ENCODE measurements around the gene ZAP70. TPM values are rescaled to one million over a fixed set of nuclear protein-coding genes. Genes with fewer than 3 reads are reported as not detected.

The ZAP70 gene
- total RNA-seq, 3 donors from 2014 or later = 156 to 194 (median 186) TPM

GRCh38 chr2:97779141-97779540 is 65.8 kb downstream of the ZAP70 start:
- ATAC-seq = no peak
- H3K36me3 Mint-ChIP-seq (ENCODE audit: insufficient read depth) = peaks cover 26% of the 10 kb centered on the region
- H3K9me3 Mint-ChIP-seq = no peaks in the 10 kb centered on the region
- peaks cover 3% of the 10 kb centered on the region for H3K4me1 Mint-ChIP-seq (ENCODE audit: low read depth)
- H3K4me3 Mint-ChIP-seq = no peak overlapping the region
- DNase-seq = no peak
- H3K27me3 Mint-ChIP-seq (ENCODE audit: low read depth) = no peaks in the 10 kb centered on the region

- no peak for DNase-seq
- no peak overlapping the region for H3K4me3 Mint-ChIP-seq
These were observed 68.6 kb downstream of the ZAP70 start for GRCh38 chr2:97781981-97782380.

GRCh38 chr2:97784953-97785352 is 71.6 kb downstream of the ZAP70 start:
- no peaks in the 10 kb centered on the region for H3K9me3 Mint-ChIP-seq
- no peak for DNase-seq
- H3K4me1 Mint-ChIP-seq (ENCODE audit: low read depth) = peaks cover 4% of the 10 kb centered on the region
- H3K4me3 Mint-ChIP-seq = no peak overlapping the region
- ATAC-seq = peak; percentile 58 to 63
- H3K36me3 Mint-ChIP-seq (ENCODE audit: insufficient read depth) = peaks cover 33% of the 10 kb centered on the region
- no peaks in the 10 kb centered on the region for H3K27me3 Mint-ChIP-seq (ENCODE audit: low read depth)

More at GRCh38 chr2:97781981-97782380, 68.6 kb downstream of the ZAP70 start:
- H3K36me3 Mint-ChIP-seq (ENCODE audit: insufficient read depth) = peaks cover 18% of the 10 kb centered on the region
- no peaks in the 10 kb centered on the region for H3K27me3 Mint-ChIP-seq (ENCODE audit: low read depth)
- ATAC-seq = no peak
- no peaks in the 10 kb centered on the region for H3K9me3 Mint-ChIP-seq
- H3K4me1 Mint-ChIP-seq (ENCODE audit: low read depth) = peaks cover 4% of the 10 kb centered on the region

- peaks cover 33% of the 10 kb centered on the region for H3K36me3 Mint-ChIP-seq (ENCODE audit: insufficient read depth)
- no peak for ATAC-seq
- H3K9me3 Mint-ChIP-seq = no peaks in the 10 kb centered on the region
- no peaks in the 10 kb centered on the region for H3K27me3 Mint-ChIP-seq (ENCODE audit: low read depth)
- DNase-seq = no peak
- H3K4me3 Mint-ChIP-seq = no peak overlapping the region
- H3K4me1 Mint-ChIP-seq (ENCODE audit: low read depth) = peaks cover 4% of the 10 kb centered on the region
These were observed 72.4 kb downstream of the ZAP70 start for GRCh38 chr2:97785818-97786217.

GRCh38 chr2:97788986-97789644 is 75.7 kb downstream of the ZAP70 start:
- no peak overlapping the region for H3K4me3 Mint-ChIP-seq
- DNase-seq (no peak), ATAC-seq (no peak)
- no peaks in the 10 kb centered on the region for H3K9me3 Mint-ChIP-seq
- H3K36me3 Mint-ChIP-seq (ENCODE audit: insufficient read depth) = peaks cover 40% of the 10 kb centered on the region
- no peaks in the 10 kb centered on the region for H3K27me3 Mint-ChIP-seq (ENCODE audit: low read depth)
- H3K4me1 Mint-ChIP-seq (ENCODE audit: low read depth) = peaks cover 4% of the 10 kb centered on the region

Other genes with a start within 250 kb of the ZAP70 start
- gene ANKRD36B, start 123.7 kb upstream of the ZAP70 start, total RNA-seq = 10 to 100 TPM; 12.2 to 17.3 (median 13.7) TPM
- 100 to 1,000 TPM; 198 to 216 (median 215) TPM for gene COX5B, start 67.5 kb upstream of the ZAP70 start, total RNA-seq
- 10 to 100 TPM; 66.3 to 70.7 (median 67.1) TPM for gene ACTR1B, start 49.5 kb upstream of the ZAP70 start, total RNA-seq
- gene C2orf92, start 43.9 kb upstream of the ZAP70 start, total RNA-seq = 1 to 10 TPM; 3.3 to 4.4 (median 4.0) TPM

Data from activated T-cell treated with anti-CD3 and anti-CD28 coated beads, Interleukin-2, amount 50 U/mL, for 4 hours (primary cell).